Right lobe of liver (tissue), 6 donors: Measurements from ENCODE around the gene ZNF398. TPM values are rescaled to one million over a fixed set of nuclear protein-coding genes. Genes with fewer than 3 reads are reported as not detected.
A peak's percentile ranks its signal among the peaks of the same experiment; 100 is the strongest.

ENCODE experiments used
- ATAC-seq, 4 donors: fragments of 200-7000 bp; cut with Tn5 transposase; one replicate each; pipeline ENCODE4 v1.9.1; 2020; ENCODE audit warnings: mild to moderate bottlenecking in 4 of 4, moderate library complexity in 4 of 4
- DNase-seq, 3 donors: peaks; one replicate each; pipeline ENCODE4 v3.0.0-alpha.2; 2020
- H3K27ac ChIP-seq, 3 donors: fragments of 200-600 bp; one replicate each; pipeline ENCODE4 v1.8.0; 2022
- H3K27me3 ChIP-seq, 2 donors: fragments of 200-600 bp; one replicate each; pipeline ENCODE4 v1.8.0; 2022
- H3K36me3 ChIP-seq, 4 donors: fragments of 200-600 bp; sonication (generic) in 1 of 4; one replicate each; pipeline versions ENCODE4 v1.5.1 to v1.8.0; 2017 to 2022; ENCODE audit warnings: control low read depth in 1 of 4
- H3K4me1 ChIP-seq, 4 donors: fragments of 200-600 bp; sonication (generic) in 1 of 4; one replicate each; pipeline versions ENCODE4 v1.5.1 to v1.8.0; 2017 to 2022; ENCODE audit warnings: control low read depth in 1 of 4
- H3K4me3 ChIP-seq, 3 donors: fragments of 200-600 bp; one replicate each; pipeline ENCODE4 v1.8.0; 2022
- H3K9me3 ChIP-seq, 4 donors: fragments of 200-600 bp; sonication (generic) in 1 of 4; one replicate each; pipeline versions ENCODE4 v1.5.1 to v1.8.0; 2017 to 2022; ENCODE audit warnings: control low read depth in 1 of 4
- POLR2A ChIP-seq: fragments of 450-650 bp; IDR thresholded peaks from one replicate; pipeline ENCODE4 v1.6.1; 2017; ENCODE audit warnings: antibody characterized with exemption, mild to moderate bottlenecking
- WGBS: methylation state at CpG from one replicate; pipeline ENCODE4 v1.1.6; 2018; ENCODE audit warnings: low coverage, low lambda C conversion rate; ENCODE audit not compliant: insufficient coverage; ENCODE audit errors: missing lambda C conversion rate; 5-methylcytosine and 5-hydroxymethylcytosine counted together
- intact Hi-C, 2 donors: fragments of 100-400 bp; cut with DNase I; formaldehyde crosslinking; loops; one replicate each; pipeline versions ENCODE4 v1.11.2 to v1.14.1; 2022
- total RNA-seq, 6 experiments: library from RNA; depleted of rRNA in 2 of 6; stranded (reverse); fragments of >200 nt in 2 of 6; fragmentation: NEBNext Ultra II Directional in 3 of 6; extraction: Animal tissue kit (Norgen Biotek cat#: 25700) in 3 of 6; gene quantifications; one replicate each; pipeline versions ENCODE4 v1.1.0 to v1.2.4, GENCODE V29; 2016 to 2023
- TF ChIP-seq, protein P1 (sequence below), 4 donors: fragments of 200-600 bp in 3 of 4; fragments of 450-650 bp in 1 of 4; IDR thresholded peaks; one replicate each; pipeline versions ENCODE4 v1.5.1 to v1.8.0; 2016 to 2022; ENCODE audit warnings: antibody characterized with exemption in 4 of 4, mild to moderate bottlenecking in 2 of 4
- donor health status: DM: no; HTN: yes; CAD: no.
- donor health status: DM: no; HTN: no; CAD: no.
- donor health status: DM: no; HTN: no; CAD: no.
- donor health status: DM: no; HTN: yes; CAD: no.
- donor health status: DM: no; HTN: yes; CAD: no.

The ZNF398 gene
- total RNA-seq, 6 experiments from 2014 or later, result 5.3 to 7.9 (median 6.2) TPM

DNA sequence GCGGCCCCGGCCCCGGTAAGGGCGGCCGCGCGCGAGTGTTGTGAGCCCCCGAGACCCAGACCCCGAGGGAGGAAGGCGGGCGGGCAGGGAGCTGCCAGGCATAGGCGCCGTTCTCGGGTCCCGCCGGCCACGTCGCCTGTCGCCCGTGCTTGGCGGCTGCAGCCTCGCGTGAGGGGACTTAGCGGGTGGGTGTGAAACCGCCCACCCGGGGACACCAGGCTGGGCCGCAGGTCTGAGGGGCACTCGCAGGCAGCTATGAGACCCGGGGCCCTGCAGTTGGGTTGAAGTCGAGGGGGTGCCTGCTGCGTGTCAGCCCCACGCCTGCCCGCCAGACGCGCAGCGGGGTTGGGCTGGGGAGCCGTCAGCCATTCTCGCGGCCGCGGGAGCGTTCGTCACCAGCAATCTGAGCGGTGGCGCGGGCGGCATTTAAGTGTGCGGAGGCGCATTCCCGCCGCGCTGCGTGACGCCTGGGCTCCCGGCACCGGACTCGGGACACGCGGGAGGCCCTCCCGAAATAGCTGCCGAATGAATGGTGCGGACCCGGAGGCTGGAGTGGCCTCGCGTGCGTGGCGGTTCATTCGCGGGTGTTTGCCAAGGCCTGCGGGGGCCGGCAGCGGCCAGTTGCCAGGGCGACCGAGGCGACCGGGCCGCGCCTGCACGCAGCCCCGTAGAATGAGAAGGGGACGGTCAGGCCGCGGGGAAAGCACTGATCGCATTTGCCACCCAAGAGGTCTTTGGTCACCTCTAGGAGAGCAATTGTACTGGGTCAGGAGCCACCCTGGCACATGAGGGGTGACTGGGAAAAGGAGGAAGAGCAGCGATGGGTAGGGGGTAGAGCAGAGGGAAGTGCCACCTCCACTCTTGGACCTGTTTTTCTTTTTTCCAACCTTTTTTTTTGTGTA is 750 bp downstream of the ZNF398 start:
- no peak for TF ChIP-seq POLR2A
- ATAC-seq (peak; percentile 50 to 65 (median 58)), DNase-seq (peak; percentile 63 to 73 (median 66))
- Histone ChIP-seq H3K27ac (peak overlapping the region; percentile 72 to 89 (median 82)), H3K27me3 (no peaks in the 10 kb centered on the region), H3K4me1 (peaks cover 0 to 18% (median 0%) of the 10 kb centered on the region in 4 donors), H3K9me3 (no peaks in the 10 kb centered on the region), H3K4me3 (peak overlapping the region; percentile 84 to 94 (median 86)), H3K36me3 (no peaks in the 10 kb centered on the region)
- intact Hi-C loops, result no loop called here
- 0% methylated on average over 45 of the region's 86 CpGs for WGBS

DNA sequence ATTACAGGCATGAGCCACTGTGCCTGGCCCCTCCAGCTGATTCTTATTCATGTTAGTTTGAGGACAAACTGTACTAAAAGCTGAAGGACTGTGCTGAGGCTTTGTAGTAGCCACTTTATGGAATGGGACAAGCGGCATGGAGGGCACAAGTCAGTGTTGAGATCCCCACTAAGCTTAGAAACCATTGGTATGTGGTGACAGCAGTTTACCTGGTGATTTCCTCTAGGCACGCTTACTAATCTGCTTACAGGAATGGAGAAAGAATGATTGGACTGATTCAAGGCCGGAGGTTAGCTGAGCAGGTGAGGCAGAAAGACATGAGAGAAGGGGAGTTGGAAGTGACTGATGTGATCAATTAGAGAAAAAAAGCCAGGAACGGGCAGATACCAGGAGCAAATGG is 3.7 kb downstream of the ZNF398 start:
- TF ChIP-seq, protein P1, sequence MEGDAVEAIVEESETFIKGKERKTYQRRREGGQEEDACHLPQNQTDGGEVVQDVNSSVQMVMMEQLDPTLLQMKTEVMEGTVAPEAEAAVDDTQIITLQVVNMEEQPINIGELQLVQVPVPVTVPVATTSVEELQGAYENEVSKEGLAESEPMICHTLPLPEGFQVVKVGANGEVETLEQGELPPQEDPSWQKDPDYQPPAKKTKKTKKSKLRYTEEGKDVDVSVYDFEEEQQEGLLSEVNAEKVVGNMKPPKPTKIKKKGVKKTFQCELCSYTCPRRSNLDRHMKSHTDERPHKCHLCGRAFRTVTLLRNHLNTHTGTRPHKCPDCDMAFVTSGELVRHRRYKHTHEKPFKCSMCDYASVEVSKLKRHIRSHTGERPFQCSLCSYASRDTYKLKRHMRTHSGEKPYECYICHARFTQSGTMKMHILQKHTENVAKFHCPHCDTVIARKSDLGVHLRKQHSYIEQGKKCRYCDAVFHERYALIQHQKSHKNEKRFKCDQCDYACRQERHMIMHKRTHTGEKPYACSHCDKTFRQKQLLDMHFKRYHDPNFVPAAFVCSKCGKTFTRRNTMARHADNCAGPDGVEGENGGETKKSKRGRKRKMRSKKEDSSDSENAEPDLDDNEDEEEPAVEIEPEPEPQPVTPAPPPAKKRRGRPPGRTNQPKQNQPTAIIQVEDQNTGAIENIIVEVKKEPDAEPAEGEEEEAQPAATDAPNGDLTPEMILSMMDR (IDR thresholded peaks at IDR 0.05), result no peak
- no peak for TF ChIP-seq POLR2A
- Histone ChIP-seq H3K9me3 (no peaks in the 10 kb centered on the region), H3K4me1 (peaks cover 0 to 17% (median 0%) of the 10 kb centered on the region in 4 donors), H3K4me3 (no peak overlapping the region), H3K36me3 (peaks cover 0 to 18% (median 5%) of the 10 kb centered on the region in 4 donors), H3K27ac (no peak overlapping the region), H3K27me3 (no peaks in the 10 kb centered on the region)
- WGBS, result 84% methylated on average over 4 of the region's 4 CpGs
- intact Hi-C loops, result no loop called here
- ATAC-seq, result no peak
- DNase-seq, result no peak

DNA sequence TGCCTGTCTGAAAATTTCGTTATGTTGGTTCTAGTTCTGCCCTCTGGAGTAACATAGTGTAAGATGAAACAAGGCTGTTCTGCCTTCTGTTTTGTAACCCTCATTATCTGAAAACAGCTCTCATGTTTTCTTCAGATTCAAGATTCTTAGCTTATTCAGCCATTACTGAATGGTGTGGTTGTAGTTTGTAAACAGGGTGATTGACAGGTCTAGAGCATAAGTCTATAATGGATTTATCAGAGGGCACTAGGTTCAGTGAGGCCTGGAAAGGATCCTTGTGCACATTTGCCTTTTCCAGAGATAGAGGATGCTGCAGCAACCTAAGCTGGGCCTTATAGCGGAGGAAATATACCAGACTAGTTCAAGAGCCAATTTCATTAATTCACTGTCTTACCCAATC is 6.1 kb downstream of the ZNF398 start:
- WGBS, result 79% methylated on average over 2 of the region's 2 CpGs
- intact Hi-C loops, result no loop called here

DNA sequence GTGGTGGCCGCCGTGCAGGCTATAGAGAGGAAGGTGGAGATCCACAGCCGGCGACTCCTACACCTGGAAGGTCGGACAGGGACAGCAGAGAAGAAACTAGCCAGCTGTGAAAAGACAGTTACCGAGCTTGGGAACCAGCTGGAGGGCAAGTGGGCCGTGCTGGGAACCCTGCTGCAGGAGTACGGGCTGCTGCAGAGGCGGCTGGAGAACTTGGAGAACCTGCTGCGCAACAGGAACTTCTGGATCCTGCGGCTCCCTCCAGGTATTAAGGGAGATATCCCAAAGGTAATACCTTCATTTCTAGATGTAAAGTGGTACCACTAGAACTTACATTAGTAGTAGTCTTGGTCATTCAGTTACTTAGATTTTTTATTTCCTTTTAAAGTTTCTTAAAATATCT is 6.8 kb downstream of the ZNF398 start:
- WGBS, result 91% methylated on average over 10 of the region's 11 CpGs
- ATAC-seq (no peak), DNase-seq (no peak)
- Histone ChIP-seq H3K4me1 (peaks cover 0 to 5% (median 0%) of the 10 kb centered on the region in 4 donors), H3K27me3 (no peaks in the 10 kb centered on the region), H3K27ac (no peak overlapping the region), H3K36me3 (peaks cover 0 to 21% (median 8%) of the 10 kb centered on the region in 4 donors), H3K4me3 (no peak overlapping the region), H3K9me3 (no peaks in the 10 kb centered on the region)
- no peak for TF ChIP-seq POLR2A
- TF ChIP-seq, protein P1 (IDR thresholded peaks at IDR 0.05), result no peak
- intact Hi-C loops, result no loop called here

More for the DNA sequence above, 6.1 kb downstream of the ZNF398 start:
- Histone ChIP-seq H3K27ac (no peak overlapping the region), H3K4me1 (peaks cover 0 to 13% (median 0%) of the 10 kb centered on the region in 4 donors), H3K36me3 (peaks cover 0 to 21% (median 8%) of the 10 kb centered on the region in 4 donors), H3K27me3 (no peaks in the 10 kb centered on the region), H3K9me3 (no peaks in the 10 kb centered on the region), H3K4me3 (no peak overlapping the region)
- ATAC-seq, result no peak
- no peak for DNase-seq
- TF ChIP-seq, protein P1 (IDR thresholded peaks at IDR 0.05), result no peak
- no peak for TF ChIP-seq POLR2A

DNA sequence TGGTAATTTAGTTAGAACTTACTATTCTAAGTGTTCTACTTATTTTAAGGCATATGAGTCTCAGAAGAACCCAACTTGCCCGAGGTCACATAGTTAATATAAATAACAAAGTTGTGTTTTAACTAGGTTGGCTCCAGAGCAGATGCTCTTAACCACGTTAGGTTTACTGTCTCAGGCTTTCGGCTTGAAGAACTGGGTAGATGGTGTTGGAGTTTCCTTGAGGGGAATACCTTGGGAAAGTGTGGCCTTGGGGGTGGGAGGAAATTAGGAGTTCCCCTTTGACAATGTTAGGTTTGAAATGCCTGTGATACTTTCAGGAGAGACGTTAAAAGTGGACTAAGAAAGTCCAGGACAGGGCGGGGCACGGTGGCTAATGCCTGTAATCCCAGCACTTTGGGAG is 9.6 kb downstream of the ZNF398 start:
- whole genome bisulfite sequencing, result 91% methylated on average over 4 of the region's 6 CpGs
- ATAC-seq (no peak), DNase-seq (no peak)
- H3K27me3 ChIP-seq, result no peaks in the 10 kb centered on the region
- H3K4me1 ChIP-seq, result no peaks in the 10 kb centered on the region
- intact Hi-C loops, result no loop called here
- no peak overlapping the region for H3K27ac ChIP-seq
- no peak for TF ChIP-seq POLR2A
- TF ChIP-seq, protein P1 (IDR thresholded peaks at IDR 0.05), result no peak
- peaks cover 0 to 21% (median 8%) of the 10 kb centered on the region in 4 donors for H3K36me3 ChIP-seq
- no peak overlapping the region for H3K4me3 ChIP-seq
- H3K9me3 ChIP-seq, result no peaks in the 10 kb centered on the region
